Chondrocyte (in vitro differentiated cells): ENCODE results near the gene HOXA7. TPM values are rescaled to one million over a fixed set of nuclear protein-coding genes. Genes with fewer than 3 reads are reported as not detected.
A peak's percentile ranks its signal among the peaks of the same experiment; 100 is the strongest.

ENCODE experiments used
- DNase-seq: peaks from one replicate; pipeline ENCODE4 v3.0.0; 2021; ENCODE audit warnings: mixed read lengths, low spot score
- H3K27ac Mint-ChIP-seq: one replicate; pipeline ENCODE4 v1.8.0; 2021; ENCODE audit warnings: mild to moderate bottlenecking, moderate library complexity, mixed read lengths; ENCODE audit not compliant: unreplicated experiment
- H3K27me3 Mint-ChIP-seq: 2 replicates; pipeline ENCODE4 v1.8.0; 2021; ENCODE audit warnings: low read depth, mixed read lengths
- H3K36me3 Mint-ChIP-seq: 2 replicates; pipeline ENCODE4 v1.8.0; 2021; ENCODE audit warnings: low read depth, mixed read lengths
- H3K4me1 Mint-ChIP-seq: 2 replicates; pipeline ENCODE4 v1.8.0; 2021; ENCODE audit warnings: low read depth, mild to moderate bottlenecking, mixed read lengths
- H3K4me3 Mint-ChIP-seq: one replicate; pipeline ENCODE4 v1.8.0; 2021; ENCODE audit warnings: mild to moderate bottlenecking, moderate library complexity, mixed read lengths; ENCODE audit not compliant: unreplicated experiment
- H3K9me3 Mint-ChIP-seq: 2 replicates; pipeline ENCODE4 v1.8.0; 2021; ENCODE audit warnings: low read depth, mixed read lengths
- CTCF ChIP-seq: fragments of 200-600 bp; sonication (generic); IDR thresholded peaks from 2 replicates; pipeline ENCODE4 v1.5.0; 2021; ENCODE audit warnings: antibody characterized with exemption, mild to moderate bottlenecking, moderate library complexity
- microRNA-seq: library from miRNA; unstranded; fragments of <30 nt; microRNA quantifications from one replicate; pipeline ENCODE4 v1.2.0, GENCODE V29; 2020; ENCODE audit warnings: borderline number of aligned reads
- total RNA-seq: library from RNA; stranded (reverse); gene quantifications from 3 replicates; pipeline ENCODE4 v1.2.1, GENCODE V29; 2021

The HOXA7 gene
- total RNA-seq, 1 donor from 2014 or later, result not detected

- Mint-ChIP-seq H3K4me3 (peak overlapping the region; percentile 75), H3K36me3 (peaks cover 15% of the 10 kb centered on the region), H3K9me3 (no peaks in the 10 kb centered on the region), H3K27me3 (peaks cover 42% of the 10 kb centered on the region), H3K4me1 (peaks cover 80% of the 10 kb centered on the region), H3K27ac (peak overlapping the region; percentile 99)
- DNase-seq, result no peak
- TF ChIP-seq CTCF, result no peak
Measured at GRCh38 chr7:27105301-27106031, 51.0 kb downstream of the HOXA7 start.

GRCh38 chr7:27104341-27105058 lies 52.0 kb downstream of the HOXA7 start:
- no peak for DNase-seq
- peak overlapping the region; percentile 96 for H3K4me3 Mint-ChIP-seq
- H3K36me3 Mint-ChIP-seq, result peaks cover 18% of the 10 kb centered on the region
- H3K27me3 Mint-ChIP-seq, result peaks cover 39% of the 10 kb centered on the region
- peaks cover 84% of the 10 kb centered on the region for H3K4me1 Mint-ChIP-seq
- no peak for TF ChIP-seq CTCF
- peak overlapping the region; percentile 99 for H3K27ac Mint-ChIP-seq
- H3K9me3 Mint-ChIP-seq, result no peaks in the 10 kb centered on the region

Small RNA genes within 50 kb of the gene (microRNA-seq; reads per million reads assigned to microRNA genes)
- 18.3 reads per million, percentile 33 among the genes with 10 or more reads in this experiment for gene MIR196B

Other genes with a start within 250 kb of the HOXA7 start
- 2.7 to 2.9 TPM in 2 of 3 replicates, not detected in the other for gene HOXA1, start 60.7 kb downstream of the HOXA7 start, total RNA-seq
- gene HOXA2, start 54.0 kb downstream of the HOXA7 start, total RNA-seq, result 8.3 to 10.2 TPM in 2 of 3 replicates, not detected in the other
- gene HOXA4, start 25.9 kb downstream of the HOXA7 start, total RNA-seq, result 0.30 TPM in 1 of 3 replicates, not detected in the others
- not detected in 3 replicates for gene HOXA5, start 13.0 kb downstream of the HOXA7 start, total RNA-seq
- gene HOXA6, start 8.9 kb downstream of the HOXA7 start, total RNA-seq, result not detected in 3 replicates
- 9.3 to 12.1 TPM in 2 of 3 replicates, not detected in the other for gene HOXA3, start 4.1 kb downstream of the HOXA7 start, total RNA-seq
- not detected in 3 replicates for gene HOXA9, start 8.9 kb upstream of the HOXA7 start, total RNA-seq
- 0.12 to 0.21 TPM in 2 of 3 replicates, not detected in the other for gene HOXA10, start 17.6 kb upstream of the HOXA7 start, total RNA-seq
- not detected in 3 replicates for gene HOXA11, start 28.6 kb upstream of the HOXA7 start, total RNA-seq
- not detected in 3 replicates for gene HOXA13, start 43.4 kb upstream of the HOXA7 start, total RNA-seq
- not detected in 3 replicates for gene EVX1, start 86.1 kb upstream of the HOXA7 start, total RNA-seq